Measurements from ENCODE around the gene GRAP. TPM values are rescaled to one million over a fixed set of nuclear protein-coding genes. Genes with fewer than 3 reads are reported as not detected.
A peak's percentile ranks its signal among the peaks of the same experiment; 100 is the strongest.

Gene GRAP
- total RNA-seq, 2 donors from 2014 or later: 0.15 TPM; not detected in 1

GRCh38 chr17:18991531-18992315 is 55.0 kb downstream of the GRAP start:
- no peak overlapping the region for H3K9ac ChIP-seq (ENCODE audit: extremely low read depth, low read length, poor library complexity, severe bottlenecking)
- TF ChIP-seq CTCF (conservative IDR thresholded peaks at IDR 0.05): no peak
- Mint-ChIP-seq H3K4me1 (no peaks in the 10 kb centered on the region), H3K27me3 (ENCODE audit: insufficient read depth) (no peaks in the 10 kb centered on the region), H3K4me3 (no peak overlapping the region), H3K27ac (peak overlapping the region; percentile 42), H3K9me3 (peaks cover 12% of the 10 kb centered on the region), H3K36me3 (ENCODE audit: low read depth) (peaks cover 32% of the 10 kb centered on the region)
- no peaks in the 10 kb centered on the region for H3K27me3 ChIP-seq (ENCODE audit: control insufficient read depth, insufficient read depth, low read length, poor library complexity, severe bottlenecking)
- H3K9me3 ChIP-seq (ENCODE audit: control insufficient read depth, low read length): peaks cover 17% of the 10 kb centered on the region
- no peak for DNase-seq
- WGBS, 2 experiments (ENCODE audit: insufficient coverage in 1 of 2, insufficient read length in 1 of 2): 91 to 94% methylated on average over 10 to 20 of the region's 20 CpGs
- no peaks in the 10 kb centered on the region for H3K4me1 ChIP-seq (ENCODE audit: control insufficient read depth, insufficient read depth, low read length)
- no peak overlapping the region for H3K4me3 ChIP-seq (ENCODE audit: low read length)
- peaks cover 20% of the 10 kb centered on the region for H3K36me3 ChIP-seq (ENCODE audit: control insufficient read depth, insufficient read depth, low read length)
- no peak overlapping the region for H3K27ac ChIP-seq (ENCODE audit: low read depth, low read length)

- Mint-ChIP-seq H3K27ac (no peak overlapping the region), H3K36me3 (ENCODE audit: low read depth) (peaks cover 21% of the 10 kb centered on the region), H3K4me3 (no peak overlapping the region), H3K9me3 (peaks cover 6% of the 10 kb centered on the region), H3K4me1 (no peaks in the 10 kb centered on the region), H3K27me3 (ENCODE audit: insufficient read depth) (no peaks in the 10 kb centered on the region)
- no peak overlapping the region for H3K4me3 ChIP-seq (ENCODE audit: low read length)
- H3K4me1 ChIP-seq (ENCODE audit: control insufficient read depth, insufficient read depth, low read length): no peaks in the 10 kb centered on the region
- H3K36me3 ChIP-seq (ENCODE audit: control insufficient read depth, insufficient read depth, low read length): peaks cover 22% of the 10 kb centered on the region
- no peak for DNase-seq
- H3K27me3 ChIP-seq (ENCODE audit: control insufficient read depth, insufficient read depth, low read length, poor library complexity, severe bottlenecking): no peaks in the 10 kb centered on the region
- peaks cover 4% of the 10 kb centered on the region for H3K9me3 ChIP-seq (ENCODE audit: control insufficient read depth, low read length)
- H3K9ac ChIP-seq (ENCODE audit: extremely low read depth, low read length, poor library complexity, severe bottlenecking): no peak overlapping the region
- TF ChIP-seq CTCF (conservative IDR thresholded peaks at IDR 0.05): no peak
- WGBS, 2 experiments (ENCODE audit: insufficient coverage in 1 of 2, insufficient read length in 1 of 2): 89 to 100% methylated on average over 2 to 6 of the region's 6 CpGs
- no peak overlapping the region for H3K27ac ChIP-seq (ENCODE audit: low read depth, low read length)
Observed at GRCh38 chr17:18990331-18990730, 56.4 kb downstream of the GRAP start.

GRCh38 chr17:18988546-18989173 is 58.1 kb downstream of the GRAP start:
- H3K36me3 ChIP-seq (ENCODE audit: control insufficient read depth, insufficient read depth, low read length): peaks cover 16% of the 10 kb centered on the region
- Mint-ChIP-seq H3K4me1 (no peaks in the 10 kb centered on the region), H3K27me3 (ENCODE audit: insufficient read depth) (no peaks in the 10 kb centered on the region), H3K9me3 (no peaks in the 10 kb centered on the region), H3K36me3 (ENCODE audit: low read depth) (peaks cover 21% of the 10 kb centered on the region), H3K4me3 (no peak overlapping the region), H3K27ac (no peak overlapping the region)
- DNase-seq: no peak
- H3K9ac ChIP-seq (ENCODE audit: extremely low read depth, low read length, poor library complexity, severe bottlenecking): no peak overlapping the region
- no peaks in the 10 kb centered on the region for H3K9me3 ChIP-seq (ENCODE audit: control insufficient read depth, low read length)
- H3K27me3 ChIP-seq (ENCODE audit: control insufficient read depth, insufficient read depth, low read length, poor library complexity, severe bottlenecking): no peaks in the 10 kb centered on the region
- WGBS, 2 experiments (ENCODE audit: insufficient coverage in 1 of 2, insufficient read length in 1 of 2): 95 to 97% methylated on average over 5 to 9 of the region's 9 CpGs
- H3K27ac ChIP-seq (ENCODE audit: low read depth, low read length): no peak overlapping the region
- no peak for TF ChIP-seq CTCF (conservative IDR thresholded peaks at IDR 0.05)
- no peaks in the 10 kb centered on the region for H3K4me1 ChIP-seq (ENCODE audit: control insufficient read depth, insufficient read depth, low read length)
- no peak overlapping the region for H3K4me3 ChIP-seq (ENCODE audit: low read length)
